ENCODE measurements around the gene TMX2. TPM values are rescaled to one million over a fixed set of nuclear protein-coding genes. Genes with fewer than 3 reads are reported as not detected.
"Not testable (repeated sequence)": the region's sequence is repeated elsewhere in the genome, so short reads cannot be mapped to it uniquely, and the experiment has no call there.

TMX2 gene
- total and polyA plus RNA-seq, 12 donors = 45.4 to 105 (median 69.0) TPM

GRCh38 chr11:57675176-57675941 is 37.0 kb upstream of the TMX2 start:
- peaks cover 0 to 87% (median 31%) of the 10 kb centered on the region in 9 donors for H3K36me3 ChIP-seq
- H3K9me3 ChIP-seq = no peaks in the 10 kb centered on the region

GRCh38 chr11:57679396-57679795 is 33.0 kb upstream of the TMX2 start:
- Histone ChIP-seq H3K9me3 (no peaks in the 10 kb centered on the region), H3K4me3 (no peak overlapping the region), H3K4me1 (peaks cover 0 to 54% (median 21%) of the 10 kb centered on the region in 9 donors), H3K36me3 (peaks cover 0 to 95% (median 17%) of the 10 kb centered on the region in 9 donors), H3K27ac (no peak overlapping the region), H3K27me3 (no peaks in the 10 kb centered on the region)
- TF ChIP-seq CTCF (IDR thresholded peaks at IDR 0.05) = no peak
- intact Hi-C loops (cut with DNase I) = no loop called here
- ATAC-seq (no peak), DNase-seq (no peak)
- WGBS, 2 donors = 93 to 94% methylated on average over 4 of the region's 4 CpGs

More at GRCh38 chr11:57675176-57675941, 37.0 kb upstream of the TMX2 start:
- H3K4me1 ChIP-seq = peaks cover 0 to 41% (median 17%) of the 10 kb centered on the region in 9 donors
- ATAC-seq (no peak), DNase-seq (no peak)
- H3K27ac ChIP-seq = no peak overlapping the region
- WGBS, 2 donors = 88% methylated on average over 3 of the region's 3 CpGs
- TF ChIP-seq CTCF (IDR thresholded peaks at IDR 0.05) = no peak
- no peak overlapping the region for H3K4me3 ChIP-seq
- H3K27me3 ChIP-seq = no peaks in the 10 kb centered on the region
- intact Hi-C loops (cut with DNase I) = no loop called here

GRCh38 chr11:57680552-57680874 is 31.9 kb upstream of the TMX2 start:
- no peak for DNase-seq
- H3K27me3 ChIP-seq = no peaks in the 10 kb centered on the region
- peaks cover 0 to 50% (median 17%) of the 10 kb centered on the region in 9 donors for H3K4me1 ChIP-seq
- WGBS, 2 donors = 80 to 93% methylated on average over 2 of the region's 2 CpGs
- intact Hi-C loops (cut with DNase I) = no loop called here
- peaks cover 0 to 95% (median 17%) of the 10 kb centered on the region in 9 donors for H3K36me3 ChIP-seq
- no peak overlapping the region for H3K4me3 ChIP-seq
- TF ChIP-seq CTCF (IDR thresholded peaks at IDR 0.05) = no peak
- no peak for ATAC-seq
- H3K9me3 ChIP-seq = no peaks in the 10 kb centered on the region
- H3K27ac ChIP-seq = no peak overlapping the region

GRCh38 chr11:57681168-57681567 is 31.2 kb upstream of the TMX2 start:
- intact Hi-C loops (cut with DNase I) = no loop called here
- no peak for ATAC-seq
- WGBS, 2 donors = 52% methylated on average over 1 of the region's 1 CpG
- H3K9me3 ChIP-seq = no peaks in the 10 kb centered on the region
- no peak overlapping the region for H3K4me3 ChIP-seq
- peaks cover 0 to 95% (median 21%) of the 10 kb centered on the region in 9 donors for H3K36me3 ChIP-seq
- H3K4me1 ChIP-seq = peaks cover 0 to 44% (median 17%) of the 10 kb centered on the region in 9 donors
- H3K27me3 ChIP-seq = no peaks in the 10 kb centered on the region
- H3K27ac ChIP-seq = no peak overlapping the region
- DNase-seq = no peak
- TF ChIP-seq CTCF (IDR thresholded peaks at IDR 0.05) = no peak

- DNase-seq; ATAC-seq; H3K4me3 ChIP-seq; intact Hi-C loops (cut with DNase I); H3K27me3 ChIP-seq; H3K9me3 ChIP-seq; H3K27ac ChIP-seq; H3K4me1 ChIP-seq: not testable (repeated sequence)
- peaks cover 0 to 100% (median 81%) of the 10 kb centered on the region in 9 donors for H3K36me3 ChIP-seq
- 97 to 99% methylated on average over 5 of the region's 5 CpGs for WGBS, 2 donors
Measured at GRCh38 chr11:57690474-57690873, 21.9 kb upstream of the TMX2 start.

Data from heart right ventricle (tissue), 16 donors.